Stomach smooth muscle (tissue), 2 donors: ENCODE measurements around the gene TWIST2.

Experiments used
- H3K27ac ChIP-seq: one replicate; pipeline ENCODE4 v1.7.0; 2013; ENCODE audit warnings: mild to moderate bottlenecking, low read length, inconsistent platforms
- H3K27me3 ChIP-seq, 2 donors: one replicate each; pipeline ENCODE4 v1.7.0; 2013; ENCODE audit warnings: low read length in 2 of 2; ENCODE audit not compliant: insufficient read depth in 2 of 2, control insufficient read depth in 1 of 2
- H3K36me3 ChIP-seq, 2 donors: one replicate each; pipeline ENCODE4 v1.7.0; 2013; ENCODE audit warnings: low read length in 2 of 2; ENCODE audit not compliant: control insufficient read depth in 2 of 2, insufficient read depth in 2 of 2
- H3K4me1 ChIP-seq: one replicate; pipeline ENCODE4 v1.7.0; 2013; ENCODE audit warnings: low read length; ENCODE audit not compliant: control insufficient read depth, insufficient read depth
- H3K4me3 ChIP-seq, 2 donors: one replicate each; pipeline ENCODE4 v1.7.0; 2013; ENCODE audit warnings: low read length in 2 of 2
- H3K9ac ChIP-seq, 2 donors: one replicate each; pipeline ENCODE4 v1.7.0; 2013; ENCODE audit warnings: low read length in 2 of 2, mild to moderate bottlenecking in 1 of 2
- H3K9me3 ChIP-seq, 2 donors: one replicate each; pipeline ENCODE4 v1.7.0; 2013; ENCODE audit warnings: low read length in 2 of 2; ENCODE audit not compliant: control insufficient read depth in 2 of 2
- donor health status: healthy.
- donor health status: Pancreatic carcinoma.

TWIST2 gene

GRCh38 chr2:238897122-238897880 lies 49.4 kb downstream of the TWIST2 start:
- H3K4me1 ChIP-seq: peaks cover 35% of the 10 kb centered on the region
- H3K9ac ChIP-seq: no peak overlapping the region
- H3K27me3 ChIP-seq: no peaks in the 10 kb centered on the region
- H3K9me3 ChIP-seq: no peaks in the 10 kb centered on the region
- H3K27ac ChIP-seq: no peak overlapping the region
- H3K4me3 ChIP-seq: no peak overlapping the region
- H3K36me3 ChIP-seq: no peaks in the 10 kb centered on the region

GRCh38 chr2:238897911-238898311 lies 50.0 kb downstream of the TWIST2 start:
- Histone ChIP-seq H3K27ac (no peak overlapping the region), H3K9me3 (no peaks in the 10 kb centered on the region), H3K4me3 (no peak overlapping the region), H3K4me1 (peaks cover 35% of the 10 kb centered on the region), H3K27me3 (no peaks in the 10 kb centered on the region), H3K36me3 (no peaks in the 10 kb centered on the region), H3K9ac (no peak overlapping the region)

GRCh38 chr2:238898534-238899281 lies 50.8 kb downstream of the TWIST2 start:
- Histone ChIP-seq H3K9me3 (no peaks in the 10 kb centered on the region), H3K27me3 (no peaks in the 10 kb centered on the region), H3K9ac (no peak overlapping the region), H3K27ac (no peak overlapping the region), H3K36me3 (no peaks in the 10 kb centered on the region), H3K4me3 (no peak overlapping the region), H3K4me1 (peaks cover 35% of the 10 kb centered on the region)

- Histone ChIP-seq H3K36me3 (no peaks in the 10 kb centered on the region), H3K27me3 (no peaks in the 10 kb centered on the region), H3K9me3 (no peaks in the 10 kb centered on the region), H3K4me1 (peaks cover 33% of the 10 kb centered on the region), H3K4me3 (no peak overlapping the region), H3K27ac (no peak overlapping the region), H3K9ac (no peak overlapping the region)
These were observed 51.5 kb downstream of the TWIST2 start for GRCh38 chr2:238899386-238899785.

- no peaks in the 10 kb centered on the region for H3K27me3 ChIP-seq
- no peak overlapping the region for H3K9ac ChIP-seq
- H3K4me1 ChIP-seq: peaks cover 23% of the 10 kb centered on the region
- no peaks in the 10 kb centered on the region for H3K36me3 ChIP-seq
- no peak overlapping the region for H3K4me3 ChIP-seq
- H3K9me3 ChIP-seq: no peaks in the 10 kb centered on the region
- no peak overlapping the region for H3K27ac ChIP-seq
These were observed 52.6 kb downstream of the TWIST2 start for GRCh38 chr2:238900511-238900910.

GRCh38 chr2:238901461-238902057 lies 53.7 kb downstream of the TWIST2 start:
- Histone ChIP-seq H3K36me3 (no peaks in the 10 kb centered on the region), H3K9ac (no peak overlapping the region), H3K27ac (no peak overlapping the region), H3K27me3 (no peaks in the 10 kb centered on the region), H3K4me3 (no peak overlapping the region), H3K9me3 (no peaks in the 10 kb centered on the region), H3K4me1 (peaks cover 13% of the 10 kb centered on the region)

GRCh38 chr2:238902285-238902684 lies 54.4 kb downstream of the TWIST2 start:
- no peaks in the 10 kb centered on the region for H3K9me3 ChIP-seq
- H3K27ac ChIP-seq: no peak overlapping the region
- no peaks in the 10 kb centered on the region for H3K36me3 ChIP-seq

GRCh38 chr2:238903141-238903540 lies 55.3 kb downstream of the TWIST2 start:
- Histone ChIP-seq H3K9me3 (no peaks in the 10 kb centered on the region), H3K4me1 (peaks cover 5% of the 10 kb centered on the region), H3K36me3 (no peaks in the 10 kb centered on the region)

More at GRCh38 chr2:238902285-238902684, 54.4 kb downstream of the TWIST2 start:
- no peaks in the 10 kb centered on the region for H3K27me3 ChIP-seq
- H3K4me3 ChIP-seq: no peak overlapping the region
- H3K4me1 ChIP-seq: peaks cover 12% of the 10 kb centered on the region
- H3K9ac ChIP-seq: no peak overlapping the region

GRCh38 chr2:238904177-238904576 lies 56.3 kb downstream of the TWIST2 start:
- Histone ChIP-seq H3K4me3 (no peak overlapping the region), H3K27ac (no peak overlapping the region), H3K4me1 (peaks cover 5% of the 10 kb centered on the region), H3K36me3 (no peaks in the 10 kb centered on the region), H3K9ac (no peak overlapping the region), H3K27me3 (no peaks in the 10 kb centered on the region), H3K9me3 (no peaks in the 10 kb centered on the region)

More at GRCh38 chr2:238903141-238903540, 55.3 kb downstream of the TWIST2 start:
- Histone ChIP-seq H3K27ac (no peak overlapping the region), H3K4me3 (no peak overlapping the region), H3K9ac (no peak overlapping the region), H3K27me3 (no peaks in the 10 kb centered on the region)

GRCh38 chr2:238904716-238905115 lies 56.8 kb downstream of the TWIST2 start:
- peaks cover 5% of the 10 kb centered on the region for H3K4me1 ChIP-seq
- H3K4me3 ChIP-seq: no peak overlapping the region
- no peak overlapping the region for H3K27ac ChIP-seq
- H3K9ac ChIP-seq: no peak overlapping the region
- no peaks in the 10 kb centered on the region for H3K36me3 ChIP-seq
- H3K27me3 ChIP-seq: no peaks in the 10 kb centered on the region
- H3K9me3 ChIP-seq: no peaks in the 10 kb centered on the region
